ENCODE measurements around the gene PEX14.
"Not testable (repeated sequence)": the region's sequence is repeated elsewhere in the genome, so short reads cannot be mapped to it uniquely, and the experiment has no call there.

PEX14 gene

DNA sequence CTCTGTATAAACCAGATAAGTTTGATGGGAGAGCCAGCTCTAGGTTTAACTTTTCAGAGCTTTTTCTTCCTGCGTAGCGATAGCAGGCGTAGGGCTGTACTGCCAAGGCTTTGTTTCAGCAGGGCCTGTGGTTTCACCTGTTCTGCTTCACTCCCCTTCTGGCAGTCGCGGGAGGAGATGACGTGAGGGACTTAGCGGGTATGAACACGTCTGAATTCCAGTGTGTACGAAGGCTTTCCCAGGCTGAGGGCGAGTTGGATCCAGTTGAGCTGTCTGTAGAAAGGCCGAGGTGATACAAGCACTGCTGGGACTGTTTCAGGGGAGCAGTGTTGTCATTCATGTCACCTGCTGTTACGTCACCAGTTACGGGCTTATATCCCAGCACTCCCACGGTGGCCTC lies 21.2 kb downstream of the PEX14 start:
- peak; percentile 88 for DNase-seq

DNA sequence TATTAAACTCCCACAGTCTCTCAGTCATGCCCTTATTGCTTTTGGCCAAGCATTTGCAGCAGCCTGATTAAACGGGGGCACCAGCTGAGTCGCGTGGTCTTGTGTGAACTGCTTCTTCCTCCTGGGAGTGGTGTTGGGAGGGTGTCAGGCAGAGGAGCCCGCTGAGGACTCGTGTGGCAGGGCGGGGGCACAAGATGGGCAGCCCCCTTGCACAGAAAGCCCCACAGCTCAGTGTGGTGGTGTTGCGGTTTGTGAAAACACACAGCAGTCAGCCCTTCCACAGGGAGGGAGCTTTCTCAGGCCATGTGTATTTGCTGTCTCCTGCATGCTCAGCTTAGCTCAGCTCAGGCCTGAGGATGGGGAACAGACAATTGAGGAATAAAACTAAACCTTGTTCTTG lies 22.4 kb downstream of the PEX14 start:
- DNase-seq: no peak

GRCh38 chr1:10498231-10498630 lies 23.5 kb downstream of the PEX14 start:
- DNase-seq: no peak

DNA sequence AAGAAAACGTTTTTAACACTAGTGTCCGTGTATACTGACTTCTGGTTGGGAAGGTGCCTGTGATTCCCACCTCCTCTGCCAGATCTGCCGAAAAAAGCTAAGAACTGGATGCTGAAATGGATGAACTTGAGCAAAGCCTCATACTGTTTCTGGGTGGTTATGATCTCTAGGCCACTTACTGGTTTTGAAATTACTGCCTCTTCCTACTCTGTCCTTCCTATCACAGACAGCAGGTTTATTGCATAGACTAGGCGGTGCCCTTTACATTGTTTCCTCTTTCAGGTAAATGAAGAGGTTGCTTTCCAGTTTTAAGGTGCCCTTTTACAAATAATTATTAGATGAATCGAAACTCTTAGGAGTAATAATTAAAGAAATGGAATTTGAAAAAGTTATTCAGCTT lies 27.5 kb downstream of the PEX14 start:
- no peak for DNase-seq

DNA sequence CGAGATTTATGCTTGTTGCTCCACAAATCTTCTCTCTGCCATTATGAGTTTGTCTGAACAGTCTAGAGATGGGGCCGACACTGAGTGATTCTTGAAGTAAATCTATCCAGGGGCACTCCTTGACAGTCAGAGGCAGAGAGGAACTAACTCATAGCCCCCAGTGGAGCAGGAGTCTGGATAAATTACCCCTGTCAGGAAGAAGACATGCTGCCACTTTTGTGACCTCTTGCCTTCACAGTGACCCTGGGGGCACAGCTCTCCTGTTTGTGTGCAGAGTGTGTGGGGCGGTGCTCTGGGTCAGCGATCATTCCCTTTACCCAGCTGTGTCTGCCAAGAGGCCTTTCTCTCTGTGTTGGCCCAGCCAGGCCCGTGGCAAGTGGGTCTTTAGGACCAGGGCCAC lies 29.5 kb downstream of the PEX14 start:
- no peak for DNase-seq

GRCh38 chr1:10506046-10506676 lies 31.4 kb downstream of the PEX14 start:
- DNase-seq: not testable (repeated sequence)

- DNase-seq: no peak
These were observed 31.9 kb downstream of the PEX14 start for GRCh38 chr1:10506677-10507047.

DNA sequence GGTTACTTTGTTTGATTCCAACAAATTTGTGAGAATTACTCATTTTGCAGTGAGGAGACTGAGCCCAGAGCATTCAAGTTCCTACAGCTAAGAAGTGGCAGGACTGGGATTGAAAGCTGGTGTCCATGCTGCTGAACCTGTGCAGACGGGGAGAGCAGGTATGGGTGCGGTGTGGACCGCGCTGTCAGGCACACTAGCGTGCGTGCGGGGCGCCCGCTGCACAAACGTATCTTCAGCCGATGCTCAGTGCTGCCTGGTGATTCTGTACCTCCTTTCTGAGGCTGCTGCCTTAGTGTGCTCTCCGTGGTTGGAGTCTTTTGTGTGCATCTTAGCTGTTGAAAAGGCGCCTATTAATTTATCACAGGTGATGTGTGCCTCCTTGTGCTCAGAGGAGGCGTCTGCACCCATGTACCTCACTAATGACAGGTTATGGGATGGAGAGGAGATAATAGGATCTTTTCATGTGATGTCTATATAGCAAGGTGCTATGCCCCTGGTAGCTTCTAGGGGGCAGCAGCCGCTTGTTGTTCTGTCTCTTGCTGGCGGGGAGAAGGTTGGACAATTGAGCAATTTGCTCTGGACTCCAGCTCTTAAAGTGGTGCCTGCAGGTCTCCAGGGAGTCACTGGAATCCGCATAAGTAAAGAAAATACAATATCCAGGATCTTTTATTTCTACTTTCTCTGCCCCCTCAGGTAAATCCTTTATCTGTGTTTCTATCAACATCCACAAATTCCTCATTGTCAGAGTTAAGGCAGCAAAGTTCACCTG lies 32.5 kb downstream of the PEX14 start:
- peak; percentile 86 for DNase-seq

DNA sequence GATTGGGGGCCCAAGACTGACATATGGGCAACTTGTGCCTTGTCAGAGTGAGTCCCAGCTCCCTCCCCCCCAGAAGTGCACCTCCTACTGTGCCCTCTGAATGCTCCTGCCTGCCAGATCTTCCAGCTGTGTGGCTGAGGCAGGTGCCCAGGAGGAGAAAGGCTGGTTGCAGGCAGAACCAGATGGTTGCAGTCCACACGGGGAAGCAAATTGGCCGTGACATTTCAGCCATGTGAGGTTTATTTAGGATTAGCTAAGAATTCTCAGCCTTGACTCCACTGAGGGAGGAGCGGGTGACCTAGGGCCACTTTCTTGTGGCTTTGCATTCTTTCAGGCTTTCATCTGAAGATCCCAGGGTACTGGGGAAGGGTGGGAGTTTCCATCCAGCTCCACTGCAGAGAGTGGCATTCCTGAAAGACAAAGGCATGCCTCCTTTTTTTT lies 33.8 kb downstream of the PEX14 start:
- DNase-seq: peak; percentile 91

GRCh38 chr1:10509809-10510509 lies 35.2 kb downstream of the PEX14 start:
- no peak for DNase-seq

DNA sequence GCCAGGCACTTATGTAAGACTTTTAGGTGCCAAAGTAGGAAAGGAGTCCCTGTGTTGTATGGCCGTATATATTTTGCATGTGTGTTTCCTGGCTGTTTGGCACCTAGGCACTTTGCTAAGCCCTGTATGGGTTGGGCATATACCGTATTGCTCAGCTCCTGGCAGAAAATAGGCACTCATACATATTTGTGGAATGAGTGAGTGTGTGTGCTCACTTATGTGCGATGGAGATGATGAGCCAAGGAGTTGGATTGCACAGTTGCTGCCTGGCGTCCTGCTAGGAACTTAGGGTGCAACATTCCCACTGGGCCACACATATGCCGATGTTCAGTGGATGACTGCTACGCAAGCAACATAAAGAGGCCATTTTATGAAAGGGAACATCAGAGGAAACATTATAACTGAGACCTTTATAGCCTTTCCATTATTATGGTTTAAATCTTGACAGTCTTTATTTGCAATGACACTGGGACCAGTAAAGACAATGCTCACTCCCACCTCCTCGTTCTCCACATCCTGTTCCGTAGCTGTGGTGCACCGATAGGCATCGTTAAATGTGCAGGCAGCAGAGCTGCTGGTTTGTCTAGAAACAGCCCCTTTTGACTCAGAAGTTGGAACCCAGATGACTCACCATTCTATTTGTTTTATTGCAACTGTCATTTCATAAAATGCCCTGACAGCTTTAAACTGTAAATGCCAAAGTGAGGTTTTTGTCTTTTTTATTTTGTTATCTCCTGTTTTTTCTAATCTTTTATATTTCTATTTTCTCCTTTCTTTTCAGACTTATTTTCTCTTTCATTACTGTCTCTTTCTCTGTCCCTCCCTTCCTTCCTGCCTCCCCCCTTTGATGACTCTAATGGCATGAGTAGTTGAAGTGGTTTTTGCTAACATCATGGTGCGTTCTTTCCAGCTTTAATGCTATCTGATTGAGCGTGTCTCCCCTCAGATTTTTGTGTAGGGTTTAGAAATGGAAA lies 36.1 kb downstream of the PEX14 start:
- peak; percentile 41 for DNase-seq

GRCh38 chr1:10511494-10511885 lies 36.7 kb downstream of the PEX14 start:
- no peak for DNase-seq

DNA sequence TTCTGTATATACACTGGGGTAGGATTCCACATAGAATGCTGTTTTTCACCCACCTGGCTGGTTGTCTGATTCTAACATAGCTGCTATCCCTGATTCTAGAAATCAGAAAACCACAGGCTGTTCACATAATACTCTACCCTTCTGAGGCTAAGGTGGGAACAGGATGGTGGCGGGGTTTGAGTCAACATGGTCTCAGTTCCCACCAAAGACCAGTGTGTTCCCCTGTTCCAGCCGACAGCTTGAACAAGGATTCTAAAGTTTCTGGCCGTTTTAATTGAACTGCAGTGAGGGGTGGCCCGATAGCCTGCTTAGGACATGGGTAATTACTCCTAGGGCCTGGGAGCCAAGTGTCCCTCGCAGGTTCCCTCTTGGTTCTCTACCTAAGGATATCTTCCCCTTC lies 38.4 kb downstream of the PEX14 start:
- DNase-seq: no peak

- peak; percentile 88 for DNase-seq
These were observed 39.9 kb downstream of the PEX14 start for GRCh38 chr1:10514490-10515235.

- DNase-seq: peak; percentile 45
These were observed 40.7 kb downstream of the PEX14 start for GRCh38 chr1:10515301-10515975.

- DNase-seq: no peak
These were observed 41.4 kb downstream of the PEX14 start for GRCh38 chr1:10515976-10516750.

DNA sequence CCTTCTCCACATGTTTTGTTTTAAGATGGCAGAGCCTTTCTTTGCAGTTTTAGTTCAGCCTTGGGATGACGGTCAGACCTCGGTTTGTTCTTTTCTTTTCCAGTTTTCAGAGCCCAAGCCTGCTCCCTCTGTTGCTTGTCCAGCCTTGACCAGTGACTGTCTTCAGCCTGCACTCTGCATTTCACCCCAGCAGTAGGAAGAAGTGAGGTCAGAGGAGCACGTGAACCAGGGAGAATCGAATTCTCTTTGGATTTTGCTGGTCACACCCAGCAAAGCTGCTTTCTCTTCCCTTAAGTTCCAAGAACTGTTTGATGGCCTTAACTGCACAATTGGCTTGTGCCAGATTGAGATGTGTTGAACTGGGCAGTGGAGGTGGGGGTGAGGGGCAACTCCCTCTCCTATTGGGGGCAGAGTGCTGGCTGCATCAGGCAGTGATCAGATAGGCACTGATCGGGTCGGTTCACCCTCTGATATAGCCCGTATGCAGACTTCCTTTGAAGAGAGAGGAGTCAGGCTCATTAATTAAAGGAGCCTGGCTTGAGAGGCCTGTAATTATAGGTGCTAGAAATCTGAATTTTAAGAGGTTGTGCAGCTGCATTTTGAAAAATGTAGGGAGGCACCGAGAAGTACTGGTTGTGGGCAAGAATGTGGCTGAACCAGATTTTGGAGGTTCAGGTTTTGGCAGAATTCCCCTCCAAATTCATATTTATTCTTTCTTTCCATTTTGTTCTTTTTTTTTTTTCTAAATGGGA lies 42.4 kb downstream of the PEX14 start:
- peak; percentile 82 for DNase-seq

GRCh38 chr1:10517677-10517982 lies 42.9 kb downstream of the PEX14 start:
- no peak for DNase-seq

GRCh38 chr1:10519016-10519417 lies 44.3 kb downstream of the PEX14 start:
- peak; percentile 87 for DNase-seq

- DNase-seq: no peak
These were observed 45.7 kb downstream of the PEX14 start for GRCh38 chr1:10520497-10520896.
